Esophagus muscularis mucosa (tissue), 3 donors: ENCODE results near the gene RABL2A.
"Not testable (repeated sequence)": the region's sequence is repeated elsewhere in the genome, so short reads cannot be mapped to it uniquely, and the experiment has no call there.

ENCODE experiments used
- POLR2A ChIP-seq: fragments of 450-650 bp; IDR thresholded peaks from one replicate; pipeline ENCODE4 v1.6.1; 2017; ENCODE audit warnings: antibody characterized with exemption, moderate library complexity, mild to moderate bottlenecking, low read depth
- POLR2AphosphoS5 ChIP-seq, 2 donors: sonication (generic); formaldehyde crosslinking; IDR thresholded peaks; one replicate each; pipeline ENCODE4 v1.6.1; 2017; ENCODE audit warnings: antibody characterized with exemption in 2 of 2
- TF ChIP-seq, protein P1 (sequence below), 3 experiments: fragments of 200-600 bp in 2 of 3; fragments of 450-650 bp in 1 of 3; sonication (generic) in 2 of 3; IDR thresholded peaks; one replicate each; pipeline ENCODE4 v1.5.1; 2017 to 2019; ENCODE audit warnings: antibody characterized with exemption in 3 of 3, mild to moderate bottlenecking in 2 of 3, moderate library complexity in 1 of 3

DNA sequence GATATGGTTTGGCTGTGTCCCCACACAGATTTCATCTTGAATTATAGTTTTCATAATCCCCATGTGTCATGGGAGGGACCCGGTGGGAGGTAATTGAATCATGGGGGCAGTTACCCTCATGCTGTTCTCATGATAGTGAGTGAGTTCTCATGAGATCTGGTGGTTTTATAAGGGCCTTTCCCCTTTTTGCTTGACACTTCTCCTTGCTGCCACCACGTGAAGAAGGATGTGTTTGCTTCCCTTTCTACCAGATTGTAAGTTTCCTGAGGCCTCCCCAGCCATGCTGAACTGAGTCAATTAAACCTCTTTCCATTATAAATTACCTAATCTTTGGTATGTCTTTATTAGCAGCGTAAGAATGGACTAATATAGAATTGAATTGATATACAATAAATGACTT is 63.8 kb downstream of the RABL2A start:
- TF ChIP-seq, protein P1, sequence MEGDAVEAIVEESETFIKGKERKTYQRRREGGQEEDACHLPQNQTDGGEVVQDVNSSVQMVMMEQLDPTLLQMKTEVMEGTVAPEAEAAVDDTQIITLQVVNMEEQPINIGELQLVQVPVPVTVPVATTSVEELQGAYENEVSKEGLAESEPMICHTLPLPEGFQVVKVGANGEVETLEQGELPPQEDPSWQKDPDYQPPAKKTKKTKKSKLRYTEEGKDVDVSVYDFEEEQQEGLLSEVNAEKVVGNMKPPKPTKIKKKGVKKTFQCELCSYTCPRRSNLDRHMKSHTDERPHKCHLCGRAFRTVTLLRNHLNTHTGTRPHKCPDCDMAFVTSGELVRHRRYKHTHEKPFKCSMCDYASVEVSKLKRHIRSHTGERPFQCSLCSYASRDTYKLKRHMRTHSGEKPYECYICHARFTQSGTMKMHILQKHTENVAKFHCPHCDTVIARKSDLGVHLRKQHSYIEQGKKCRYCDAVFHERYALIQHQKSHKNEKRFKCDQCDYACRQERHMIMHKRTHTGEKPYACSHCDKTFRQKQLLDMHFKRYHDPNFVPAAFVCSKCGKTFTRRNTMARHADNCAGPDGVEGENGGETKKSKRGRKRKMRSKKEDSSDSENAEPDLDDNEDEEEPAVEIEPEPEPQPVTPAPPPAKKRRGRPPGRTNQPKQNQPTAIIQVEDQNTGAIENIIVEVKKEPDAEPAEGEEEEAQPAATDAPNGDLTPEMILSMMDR (IDR thresholded peaks at IDR 0.05) = not testable (repeated sequence)
- TF ChIP-seq POLR2A; POLR2AphosphoS5 (IDR thresholded peaks at IDR 0.05): not testable (repeated sequence)
